GM12865 (cell line): ENCODE data around the gene LNX2.
"Not testable (repeated sequence)": the region's sequence is repeated elsewhere in the genome, so short reads cannot be mapped to it uniquely, and the experiment has no call there.

ENCODE experiments used
- DNase-seq: peaks from one replicate; pipeline ENCODE4 v3.0.0; 2010; ENCODE audit warnings: low read depth
- H3K4me3 ChIP-seq: 2 replicates; pipeline ENCODE4 v1.5.1; 2011; ENCODE audit warnings: mild to moderate bottlenecking, low read depth, low read length, control low read depth
- TF ChIP-seq, protein P1 (sequence below): IDR thresholded peaks from 2 replicates; pipeline ENCODE4 v1.5.1; 2011; ENCODE audit warnings: low read length, control low read depth, low read depth, inconsistent platforms; ENCODE audit not compliant: insufficient read depth; ENCODE audit errors: missing control alignments

Gene LNX2

DNA sequence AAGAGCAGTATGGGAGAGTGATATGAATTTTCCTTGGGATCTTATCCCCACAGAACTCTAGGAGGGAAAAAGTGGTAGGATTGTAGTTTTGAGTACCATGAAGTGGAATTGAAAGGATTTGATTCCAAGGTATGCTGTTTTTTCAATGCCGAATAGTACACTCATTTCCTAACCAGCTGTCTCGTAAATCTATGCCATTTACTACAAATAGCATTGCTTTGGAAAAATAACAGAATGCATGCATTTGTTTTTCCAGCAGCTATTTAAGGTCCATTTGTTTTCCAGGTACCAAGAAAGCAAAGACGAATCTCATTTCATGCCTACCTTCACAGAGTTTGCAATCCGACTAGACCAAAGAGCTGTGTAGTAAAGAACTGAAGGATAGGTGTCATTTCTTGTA lies 11.9 kb upstream of the LNX2 start:
- no peak overlapping the region for H3K4me3 ChIP-seq
- no peak for DNase-seq
- TF ChIP-seq, protein P1, sequence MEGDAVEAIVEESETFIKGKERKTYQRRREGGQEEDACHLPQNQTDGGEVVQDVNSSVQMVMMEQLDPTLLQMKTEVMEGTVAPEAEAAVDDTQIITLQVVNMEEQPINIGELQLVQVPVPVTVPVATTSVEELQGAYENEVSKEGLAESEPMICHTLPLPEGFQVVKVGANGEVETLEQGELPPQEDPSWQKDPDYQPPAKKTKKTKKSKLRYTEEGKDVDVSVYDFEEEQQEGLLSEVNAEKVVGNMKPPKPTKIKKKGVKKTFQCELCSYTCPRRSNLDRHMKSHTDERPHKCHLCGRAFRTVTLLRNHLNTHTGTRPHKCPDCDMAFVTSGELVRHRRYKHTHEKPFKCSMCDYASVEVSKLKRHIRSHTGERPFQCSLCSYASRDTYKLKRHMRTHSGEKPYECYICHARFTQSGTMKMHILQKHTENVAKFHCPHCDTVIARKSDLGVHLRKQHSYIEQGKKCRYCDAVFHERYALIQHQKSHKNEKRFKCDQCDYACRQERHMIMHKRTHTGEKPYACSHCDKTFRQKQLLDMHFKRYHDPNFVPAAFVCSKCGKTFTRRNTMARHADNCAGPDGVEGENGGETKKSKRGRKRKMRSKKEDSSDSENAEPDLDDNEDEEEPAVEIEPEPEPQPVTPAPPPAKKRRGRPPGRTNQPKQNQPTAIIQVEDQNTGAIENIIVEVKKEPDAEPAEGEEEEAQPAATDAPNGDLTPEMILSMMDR, result no peak

GRCh38 chr13:27631665-27632064 lies 11.3 kb upstream of the LNX2 start:
- H3K4me3 ChIP-seq, result no peak overlapping the region
- TF ChIP-seq, protein P1, result no peak
- DNase-seq, result no peak

DNA sequence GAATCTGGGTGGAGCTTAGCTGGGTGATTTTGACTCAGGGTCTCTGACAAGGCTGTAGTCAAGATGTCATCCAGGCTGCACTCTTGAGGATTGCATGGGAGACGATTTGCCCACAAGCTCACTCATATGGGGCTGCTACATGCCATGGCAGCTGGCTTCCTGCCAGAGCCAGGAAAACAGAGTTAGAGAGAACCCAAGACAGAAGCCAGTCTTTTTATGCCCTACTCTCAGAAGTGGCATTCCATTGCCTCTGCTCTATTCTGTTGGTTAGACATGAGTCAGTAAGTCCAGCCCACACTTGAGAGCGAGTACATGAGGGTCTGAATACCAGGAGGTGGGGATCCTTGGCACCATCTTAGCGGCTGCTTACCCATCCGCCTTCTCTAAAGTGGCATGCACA lies 10.8 kb upstream of the LNX2 start:
- no peak overlapping the region for H3K4me3 ChIP-seq
- no peak for DNase-seq
- TF ChIP-seq, protein P1, result no peak

DNA sequence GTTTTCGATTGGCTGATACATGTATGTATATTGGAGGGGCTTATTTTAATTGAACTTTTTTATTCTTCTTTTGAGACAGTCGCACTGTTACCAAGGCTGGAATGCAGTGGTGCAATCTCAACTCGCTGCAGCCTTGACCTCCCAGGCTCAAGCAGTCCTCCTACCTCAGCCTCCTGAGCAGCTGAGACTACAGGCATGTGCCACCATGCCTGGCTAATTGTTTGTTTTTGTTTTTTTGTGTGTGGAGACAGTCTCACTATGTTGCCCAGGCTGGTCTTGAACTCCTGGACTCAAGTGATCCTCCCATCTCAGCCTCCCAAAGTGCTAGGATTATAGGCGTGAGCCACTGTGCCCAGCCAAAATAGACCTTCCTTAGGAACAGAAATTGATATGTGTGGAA lies 8.4 kb upstream of the LNX2 start:
- H3K4me3 ChIP-seq, DNase-seq: not testable (repeated sequence)

- TF ChIP-seq, protein P1, result no peak
- no peak overlapping the region for H3K4me3 ChIP-seq
- DNase-seq, result no peak
These were observed 7.8 kb upstream of the LNX2 start for GRCh38 chr13:27628081-27628480.

GRCh38 chr13:27627380-27627779 lies 7.1 kb upstream of the LNX2 start:
- no peak overlapping the region for H3K4me3 ChIP-seq
- TF ChIP-seq, protein P1, result no peak

DNA sequence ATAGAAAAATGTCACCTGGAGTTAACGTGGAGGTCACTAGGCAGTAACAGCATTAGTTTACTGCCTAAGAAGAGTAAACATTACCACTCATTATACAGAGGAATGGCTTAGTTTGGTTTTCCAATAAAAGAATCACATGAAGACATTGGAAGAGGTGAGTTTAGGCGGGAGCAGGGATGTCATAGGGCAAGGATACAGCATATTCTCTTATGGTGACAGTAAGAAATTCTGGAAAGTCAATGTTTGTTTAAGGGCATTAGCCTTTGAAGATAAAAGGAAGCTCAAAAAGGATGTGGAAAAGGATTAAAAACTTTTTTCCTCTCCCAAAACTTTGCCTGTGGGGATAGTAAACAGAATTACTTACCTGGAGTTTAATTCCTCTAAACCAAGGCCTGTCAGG lies 5.5 kb upstream of the LNX2 start:
- no peak for DNase-seq
- no peak overlapping the region for H3K4me3 ChIP-seq
- TF ChIP-seq, protein P1, result no peak

More at GRCh38 chr13:27627380-27627779, 7.1 kb upstream of the LNX2 start:
- DNase-seq, result no peak

GRCh38 chr13:27624071-27624470 lies 3.7 kb upstream of the LNX2 start:
- TF ChIP-seq, protein P1, result no peak
- H3K4me3 ChIP-seq, result no peak overlapping the region
- no peak for DNase-seq
